ENCODE results near the gene CFAP100. TPM values are rescaled to one million over a fixed set of nuclear protein-coding genes. Genes with fewer than 3 reads are reported as not detected.

CFAP100 gene
- total and polyA plus RNA-seq, 3 donors from 2014 or later = 21.4 to 74.2 (median 56.2) TPM

- Histone ChIP-seq H3K36me3 (ENCODE audit: low read depth, missing control alignments) (no peaks in the 10 kb centered on the region), H3K4me1 (peaks cover 31% of the 10 kb centered on the region), H3K27me3 (no peaks in the 10 kb centered on the region), H3K4me3 (peak overlapping the region; percentile 89), H3K27ac (peak overlapping the region; percentile 87 to 98), H3K9me3 (no peaks in the 10 kb centered on the region)
- TF ChIP-seq POLR2A (IDR thresholded peaks at IDR 0.05) (no peak), CTCF (IDR thresholded peaks at IDR 0.05) (no peak)
- WGBS, 2 donors = 0% methylated on average over 4 to 70 of the region's 100 CpGs
- DNase-seq = peak; percentile 44
- intact Hi-C loops (cut with DNase I; ENCODE audit: low total_unique reads) = loop anchor here (5.0 kb wide), 1 partner anchor 89 kb away; no protein-coding TSS in a partner anchor
Observed at GRCh38 chr3:126356373-126357264, 38.1 kb upstream of the CFAP100 start.

- DNase-seq = peak; percentile 92
- WGBS, 2 donors = 0% methylated on average over 7 to 34 of the region's 86 CpGs
- H3K4me3 ChIP-seq = peak within 1 kb of the TSS; percentile 89
- intact Hi-C loops (cut with DNase I; ENCODE audit: low total_unique reads) = loop anchor here (5.0 kb wide), 1 partner anchor 90 kb away; no protein-coding TSS in a partner anchor
- no peaks in the 10 kb centered on the region for H3K27me3 ChIP-seq
- peak within 1 kb of the TSS; percentile 87 to 98 for H3K27ac ChIP-seq
- peaks cover 31% of the 10 kb centered on the region for H3K4me1 ChIP-seq
- no peaks in the 10 kb centered on the region for H3K36me3 ChIP-seq (ENCODE audit: low read depth, missing control alignments)
- no peaks in the 10 kb centered on the region for H3K9me3 ChIP-seq
- TF ChIP-seq CTCF (IDR thresholded peaks at IDR 0.05) (no peak), POLR2A (IDR thresholded peaks at IDR 0.05) (no peak)
Observed at GRCh38 chr3:126357295-126358037, 37.2 kb upstream of the CFAP100 start, which contains the start of gene KLF15. Gene KLF15, minus strand, starts transcription at chr3:126357408. Its CDS starts 4,486 bp downstream, at chr3:126352922.

- no peak overlapping the region for H3K4me3 ChIP-seq
- H3K4me1 ChIP-seq = peaks cover 28% of the 10 kb centered on the region
- intact Hi-C loops (cut with DNase I; ENCODE audit: low total_unique reads) = loop anchor here (5.0 kb wide), 1 partner anchor 91 kb away; no protein-coding TSS in a partner anchor
- no peak for TF ChIP-seq POLR2A (IDR thresholded peaks at IDR 0.05)
- no peak for TF ChIP-seq CTCF (IDR thresholded peaks at IDR 0.05)
- H3K27ac ChIP-seq = no peak overlapping the region
- no peaks in the 10 kb centered on the region for H3K9me3 ChIP-seq
- H3K27me3 ChIP-seq = no peaks in the 10 kb centered on the region
- WGBS, 2 donors = 15% methylated on average over 11 of the region's 11 CpGs
- no peaks in the 10 kb centered on the region for H3K36me3 ChIP-seq (ENCODE audit: low read depth, missing control alignments)
- peak; percentile 30 for DNase-seq
Observed at GRCh38 chr3:126358038-126358815, 36.5 kb upstream of the CFAP100 start.

- Histone ChIP-seq H3K27me3 (no peaks in the 10 kb centered on the region), H3K9me3 (no peaks in the 10 kb centered on the region), H3K36me3 (ENCODE audit: low read depth, missing control alignments) (no peaks in the 10 kb centered on the region), H3K27ac (no peak overlapping the region), H3K4me3 (no peak overlapping the region), H3K4me1 (peaks cover 24% of the 10 kb centered on the region)
- TF ChIP-seq CTCF (IDR thresholded peaks at IDR 0.05) (no peak), POLR2A (IDR thresholded peaks at IDR 0.05) (no peak)
- no peak for DNase-seq
- intact Hi-C loops (cut with DNase I; ENCODE audit: low total_unique reads) = loop anchor here (5.0 kb wide), 1 partner anchor 91 kb away; no protein-coding TSS in a partner anchor
- 84 to 89% methylated on average over 3 of the region's 3 CpGs for WGBS, 2 donors
Observed at GRCh38 chr3:126358816-126359181, 35.9 kb upstream of the CFAP100 start.

Data from testis (tissue), 3 donors.